Measurements from ENCODE around the gene PAX6.

Gene PAX6

DNA sequence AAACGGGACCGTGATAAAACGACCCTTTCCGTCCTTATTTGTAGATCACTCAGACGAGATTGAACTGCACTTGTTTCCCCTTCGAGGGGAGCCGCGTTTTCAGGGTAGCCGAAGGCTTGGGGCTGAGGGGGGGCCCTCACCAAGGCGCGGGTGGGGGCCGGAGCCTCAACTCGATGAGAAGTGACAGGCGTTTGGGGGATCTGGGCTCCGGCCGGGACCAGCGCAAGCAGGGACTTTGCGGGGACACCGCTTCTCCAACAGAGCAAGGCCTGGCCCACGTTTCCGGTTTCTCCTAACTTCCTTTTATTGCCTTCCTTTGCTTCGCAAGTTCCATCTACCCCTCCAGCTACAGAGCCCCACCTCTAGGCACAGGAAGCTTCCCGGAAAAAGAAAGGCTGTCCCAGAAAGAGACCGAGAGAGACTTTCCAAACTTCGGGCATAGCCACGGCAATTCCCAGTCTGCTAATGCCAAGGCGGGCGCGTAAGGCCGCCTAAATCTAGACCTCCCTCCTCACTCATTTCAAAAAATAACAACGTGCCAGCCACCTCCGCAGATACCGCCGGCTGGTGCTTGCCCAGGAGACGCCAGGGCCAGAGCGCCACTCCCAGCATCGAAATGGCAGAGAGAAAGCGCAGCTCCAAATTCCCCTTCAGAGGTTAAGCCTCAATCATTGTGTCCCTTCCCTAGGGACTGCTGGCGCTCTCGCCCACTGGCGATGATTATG, 6.6 kb downstream of the PAX6 start:
- Histone ChIP-seq H3K9ac (ENCODE audit: low read length) (no peak overlapping the region), H3K27ac (ENCODE audit: low read depth, low read length) (no peak overlapping the region), H3F3A (ENCODE audit: insufficient read depth) (no peaks in the 10 kb centered on the region), H4K20me1 (ENCODE audit: low read depth, low read length) (no peaks in the 10 kb centered on the region), H3K9me2 (replicated peaks; ENCODE audit: insufficient read depth, low read length) (no peaks in the 10 kb centered on the region), H3K9me3 (ENCODE audit: insufficient read depth, low read length) (no peaks in the 10 kb centered on the region), H3K36me3 (ENCODE audit: low read length) (no peaks in the 10 kb centered on the region), H3K4me3 (ENCODE audit: insufficient read depth, low read length, poor library complexity, severe bottlenecking) (no peak overlapping the region), H3K27me3 (ENCODE audit: low read length) (no peaks in the 10 kb centered on the region), H3K79me2 (ENCODE audit: insufficient read depth, low read length) (no peaks in the 10 kb centered on the region), H3K4me2 (ENCODE audit: low read depth, low read length, poor library complexity, severe bottlenecking) (no peak overlapping the region), H2AFZ (ENCODE audit: low read depth, low read length, severe bottlenecking) (no peak overlapping the region)
- TF ChIP-seq, protein P1, sequence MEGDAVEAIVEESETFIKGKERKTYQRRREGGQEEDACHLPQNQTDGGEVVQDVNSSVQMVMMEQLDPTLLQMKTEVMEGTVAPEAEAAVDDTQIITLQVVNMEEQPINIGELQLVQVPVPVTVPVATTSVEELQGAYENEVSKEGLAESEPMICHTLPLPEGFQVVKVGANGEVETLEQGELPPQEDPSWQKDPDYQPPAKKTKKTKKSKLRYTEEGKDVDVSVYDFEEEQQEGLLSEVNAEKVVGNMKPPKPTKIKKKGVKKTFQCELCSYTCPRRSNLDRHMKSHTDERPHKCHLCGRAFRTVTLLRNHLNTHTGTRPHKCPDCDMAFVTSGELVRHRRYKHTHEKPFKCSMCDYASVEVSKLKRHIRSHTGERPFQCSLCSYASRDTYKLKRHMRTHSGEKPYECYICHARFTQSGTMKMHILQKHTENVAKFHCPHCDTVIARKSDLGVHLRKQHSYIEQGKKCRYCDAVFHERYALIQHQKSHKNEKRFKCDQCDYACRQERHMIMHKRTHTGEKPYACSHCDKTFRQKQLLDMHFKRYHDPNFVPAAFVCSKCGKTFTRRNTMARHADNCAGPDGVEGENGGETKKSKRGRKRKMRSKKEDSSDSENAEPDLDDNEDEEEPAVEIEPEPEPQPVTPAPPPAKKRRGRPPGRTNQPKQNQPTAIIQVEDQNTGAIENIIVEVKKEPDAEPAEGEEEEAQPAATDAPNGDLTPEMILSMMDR (IDR thresholded peaks at IDR 0.05; ENCODE audit: insufficient read depth, low read length, poor library complexity, severe bottlenecking), result no peak
- no peak for TF ChIP-seq EZH2phosphoT487 (conservative IDR thresholded peaks at IDR 0.05; ENCODE audit: low read length)

DNA sequence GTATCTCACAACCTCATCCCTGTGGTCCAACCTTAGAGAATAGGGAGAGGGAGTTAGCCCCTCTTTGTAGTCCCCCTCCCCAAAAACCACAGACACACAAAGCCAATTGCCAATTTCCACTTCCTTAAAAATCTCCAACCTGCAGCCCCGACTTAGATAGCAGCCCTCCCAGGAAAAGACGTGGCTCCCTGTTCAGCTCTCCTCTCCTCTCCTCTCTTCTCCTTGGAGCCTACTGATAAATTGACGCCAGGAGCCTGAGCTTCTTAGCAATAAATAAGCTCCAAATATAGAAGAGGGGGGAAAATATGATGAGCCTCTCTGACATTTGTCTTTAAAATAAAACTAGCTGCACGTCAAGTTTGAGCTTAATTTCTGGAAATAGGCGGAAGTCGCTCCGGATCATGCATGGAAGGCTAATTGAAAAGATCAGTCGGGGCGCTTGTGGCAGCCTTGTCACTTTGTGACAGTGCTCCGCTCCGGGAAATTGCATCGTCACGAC, 7.3 kb downstream of the PAX6 start:
- H3K4me2 ChIP-seq (ENCODE audit: low read depth, low read length, poor library complexity, severe bottlenecking), result no peak overlapping the region
- H3K36me3 ChIP-seq (ENCODE audit: low read length), result no peaks in the 10 kb centered on the region
- no peaks in the 10 kb centered on the region for H4K20me1 ChIP-seq (ENCODE audit: low read depth, low read length)
- TF ChIP-seq EZH2phosphoT487 (conservative IDR thresholded peaks at IDR 0.05; ENCODE audit: low read length), result no peak
- TF ChIP-seq, protein P1 (IDR thresholded peaks at IDR 0.05; ENCODE audit: insufficient read depth, low read length, poor library complexity, severe bottlenecking), result no peak
- H3K27ac ChIP-seq (ENCODE audit: low read depth, low read length), result no peak overlapping the region
- no peaks in the 10 kb centered on the region for H3K9me3 ChIP-seq (ENCODE audit: insufficient read depth, low read length)
- no peak overlapping the region for H3K4me3 ChIP-seq (ENCODE audit: insufficient read depth, low read length, poor library complexity, severe bottlenecking)
- no peaks in the 10 kb centered on the region for H3K79me2 ChIP-seq (ENCODE audit: insufficient read depth, low read length)
- no peaks in the 10 kb centered on the region for H3K9me2 ChIP-seq (replicated peaks; ENCODE audit: insufficient read depth, low read length)
- H3F3A ChIP-seq (ENCODE audit: insufficient read depth), result no peaks in the 10 kb centered on the region
- no peaks in the 10 kb centered on the region for H3K27me3 ChIP-seq (ENCODE audit: low read length)
- H3K9ac ChIP-seq (ENCODE audit: low read length), result no peak overlapping the region
- no peak overlapping the region for H2AFZ ChIP-seq (ENCODE audit: low read depth, low read length, severe bottlenecking)

DNA sequence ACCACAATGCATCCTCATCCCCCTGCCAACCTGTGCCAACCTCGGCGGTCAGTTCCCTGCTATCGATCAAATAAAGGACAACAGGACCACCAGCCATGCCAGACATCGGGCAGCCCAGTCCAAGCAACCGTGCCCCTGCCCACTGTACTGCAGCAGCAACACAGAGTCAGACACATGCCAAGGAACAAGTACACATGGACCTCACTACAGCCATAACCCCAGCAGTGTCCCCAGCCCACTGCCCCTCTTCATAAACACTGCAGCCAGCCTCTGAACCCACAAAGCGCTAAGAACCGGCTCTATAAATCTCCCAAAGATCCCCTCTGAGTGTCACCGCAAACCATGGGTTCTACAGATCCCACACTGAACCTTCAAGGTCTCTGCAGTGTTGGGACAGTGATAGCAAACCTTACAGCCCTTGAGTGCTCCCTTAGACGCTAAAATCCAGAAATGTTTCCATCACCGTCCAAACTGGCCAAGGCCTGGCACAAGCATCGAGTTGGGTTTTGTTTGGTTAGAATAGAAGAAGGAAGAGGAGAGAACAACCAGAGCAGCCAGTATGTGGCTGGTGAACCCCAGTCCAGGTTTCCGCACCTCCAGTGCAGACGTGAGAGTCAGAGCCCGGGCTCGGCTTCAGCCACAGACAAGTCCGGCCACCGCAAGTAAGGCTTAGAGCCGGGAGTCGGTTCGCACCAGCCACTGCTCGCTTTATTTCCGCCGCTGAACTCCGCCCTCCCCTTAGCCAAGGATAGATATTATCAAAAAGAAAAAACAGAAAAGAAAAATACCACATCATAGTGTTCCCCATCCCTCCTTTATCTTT, 7.9 kb downstream of the PAX6 start:
- H3K27ac ChIP-seq (ENCODE audit: low read depth, low read length), result no peak overlapping the region
- no peaks in the 10 kb centered on the region for H4K20me1 ChIP-seq (ENCODE audit: low read depth, low read length)
- H3K27me3 ChIP-seq (ENCODE audit: low read length), result no peaks in the 10 kb centered on the region
- no peak overlapping the region for H3K4me2 ChIP-seq (ENCODE audit: low read depth, low read length, poor library complexity, severe bottlenecking)
- H3K36me3 ChIP-seq (ENCODE audit: low read length), result no peaks in the 10 kb centered on the region
- H2AFZ ChIP-seq (ENCODE audit: low read depth, low read length, severe bottlenecking), result no peak overlapping the region
- H3F3A ChIP-seq (ENCODE audit: insufficient read depth), result no peaks in the 10 kb centered on the region
- no peak overlapping the region for H3K9ac ChIP-seq (ENCODE audit: low read length)
- H3K4me3 ChIP-seq (ENCODE audit: insufficient read depth, low read length, poor library complexity, severe bottlenecking), result no peak overlapping the region
- TF ChIP-seq, protein P1 (IDR thresholded peaks at IDR 0.05; ENCODE audit: insufficient read depth, low read length, poor library complexity, severe bottlenecking), result no peak
- TF ChIP-seq EZH2phosphoT487 (conservative IDR thresholded peaks at IDR 0.05; ENCODE audit: low read length), result no peak
- H3K9me2 ChIP-seq (replicated peaks; ENCODE audit: insufficient read depth, low read length), result no peaks in the 10 kb centered on the region
- H3K79me2 ChIP-seq (ENCODE audit: insufficient read depth, low read length), result no peaks in the 10 kb centered on the region
- no peaks in the 10 kb centered on the region for H3K9me3 ChIP-seq (ENCODE audit: insufficient read depth, low read length)

All from SU-DHL-6 (cell line).